CD14-positive monocyte (primary cell): ENCODE measurements around the gene CNNM3. TPM values are rescaled to one million over a fixed set of nuclear protein-coding genes. Genes with fewer than 3 reads are reported as not detected.
A peak's percentile ranks its signal among the peaks of the same experiment; 100 is the strongest.

Experiments
- DNase-seq, 3 donors: peaks; one replicate each; pipeline ENCODE4 v3.0.0-alpha.2; 2011 to 2022
- H2AFZ ChIP-seq: 2 replicates; pipeline ENCODE4 v1.6.0; 2012; ENCODE audit warnings: mild to moderate bottlenecking, low read depth, low read length, inconsistent platforms; ENCODE audit not compliant: insufficient read depth, poor library complexity, severe bottlenecking
- H3K27ac ChIP-seq, 2 donors: 1 replicate in 1 of 2; 2 replicates in 1 of 2; pipeline ENCODE4 v1.5.1; 2012 to 2013; ENCODE audit warnings: low read length in 2 of 2, control low read depth in 1 of 2, inconsistent platforms in 1 of 2, low read depth in 1 of 2, mild to moderate bottlenecking in 1 of 2
- H3K27me3 ChIP-seq, 2 donors: one replicate each; pipeline versions ENCODE4 v1.6.0 to v1.6.1; 2011 to 2013; ENCODE audit warnings: low read length in 2 of 2; ENCODE audit not compliant: control insufficient read depth in 2 of 2, insufficient read depth in 2 of 2
- H3K36me3 ChIP-seq, 2 donors: replicated peaks in 1 of 2; 1 replicate in 1 of 2; 2 replicates in 1 of 2; pipeline versions ENCODE4 v1.5.1 to v1.6.1; 2012 to 2013; ENCODE audit warnings: low read length in 2 of 2, control low read depth in 1 of 2, inconsistent platforms in 1 of 2, mild to moderate bottlenecking in 1 of 2; ENCODE audit not compliant: insufficient read depth in 2 of 2, control insufficient read depth in 1 of 2
- H3K4me1 ChIP-seq, 2 donors: 1 replicate in 1 of 2; 2 replicates in 1 of 2; pipeline versions ENCODE4 v1.5.1 to v1.6.1; 2012 to 2013; ENCODE audit warnings: low read length in 2 of 2, control low read depth in 1 of 2, inconsistent platforms in 1 of 2, mild to moderate bottlenecking in 1 of 2, moderate library complexity in 1 of 2; ENCODE audit not compliant: insufficient read depth in 2 of 2, control insufficient read depth in 1 of 2
- H3K4me2 ChIP-seq: replicated peaks from 2 replicates; pipeline ENCODE3; 2012; ENCODE audit warnings: low read length, moderate library complexity, mild to moderate bottlenecking; ENCODE audit not compliant: poor library complexity, severe bottlenecking; ENCODE audit errors: extremely low read depth
- H3K4me3 ChIP-seq, 3 experiments: fragments of 200-600 bp in 1 of 3; sonication (generic) in 1 of 3; replicated peaks in 1 of 3; 1 replicate in 2 of 3; 2 replicates in 1 of 3; pipeline ENCODE4 v1.5.1; 2011 to 2013; ENCODE audit warnings: low read length in 3 of 3, mild to moderate bottlenecking in 3 of 3, control low read depth in 2 of 3, low read depth in 2 of 3, inconsistent platforms in 1 of 3, moderate library complexity in 1 of 3
- H3K79me2 ChIP-seq: 2 replicates; pipeline ENCODE4 v1.6.0; 2012; ENCODE audit warnings: mild to moderate bottlenecking, control low read depth, inconsistent platforms, low read length, moderate library complexity; ENCODE audit not compliant: insufficient read depth
- H3K9ac ChIP-seq: 2 replicates; pipeline ENCODE4 v1.6.0; 2017; ENCODE audit warnings: low read length, mild to moderate bottlenecking; ENCODE audit not compliant: insufficient read depth, poor library complexity, severe bottlenecking
- H3K9me3 ChIP-seq, 2 donors: replicated peaks in 1 of 2; 1 replicate in 1 of 2; 2 replicates in 1 of 2; pipeline versions ENCODE4 v1.5.1 to v1.6.1; 2012 to 2013; ENCODE audit warnings: low read length in 2 of 2, control low read depth in 1 of 2; ENCODE audit not compliant: control insufficient read depth in 1 of 2, insufficient read depth in 1 of 2
- H4K20me1 ChIP-seq: 2 replicates; pipeline ENCODE4 v1.6.0; 2012; ENCODE audit warnings: mild to moderate bottlenecking, low read length, control low read depth, moderate library complexity; ENCODE audit not compliant: insufficient read depth
- H3K27ac Mint-ChIP-seq, 7 donors: one replicate each; pipeline ENCODE4 v1.8.0; 2020; ENCODE audit warnings: mild to moderate bottlenecking in 7 of 7, mixed read lengths in 7 of 7, moderate library complexity in 6 of 7, inconsistent platforms in 2 of 7
- H3K27me3 Mint-ChIP-seq, 3 donors: one replicate each; pipeline ENCODE4 v1.8.0; 2021 to 2022; ENCODE audit warnings: low read depth in 3 of 3, mild to moderate bottlenecking in 3 of 3, mixed read lengths in 3 of 3, moderate library complexity in 3 of 3, inconsistent platforms in 1 of 3
- H3K36me3 Mint-ChIP-seq, 2 donors: one replicate each; pipeline ENCODE4 v1.8.0; 2020; ENCODE audit warnings: mixed read lengths in 2 of 2, inconsistent platforms in 1 of 2, mild to moderate bottlenecking in 1 of 2
- H3K4me1 Mint-ChIP-seq: one replicate; pipeline ENCODE4 v1.8.0; 2020; ENCODE audit warnings: mild to moderate bottlenecking, mixed read lengths
- H3K4me3 Mint-ChIP-seq, 2 donors: one replicate each; pipeline ENCODE4 v1.8.0; 2020; ENCODE audit warnings: mild to moderate bottlenecking in 2 of 2, mixed read lengths in 2 of 2, moderate library complexity in 1 of 2
- H3K9me3 Mint-ChIP-seq, 7 donors: one replicate each; pipeline ENCODE4 v1.8.0; 2020 to 2022; ENCODE audit warnings: mixed read lengths in 7 of 7, mild to moderate bottlenecking in 6 of 7, moderate library complexity in 6 of 7, inconsistent platforms in 2 of 7
- CTCF ChIP-seq: fragments of 200-600 bp; IDR thresholded peaks from one replicate; pipeline ENCODE4 v1.8.0; 2022; ENCODE audit warnings: antibody characterized with exemption, mild to moderate bottlenecking
- WGBS: methylation state at CpG from one replicate; pipeline ENCODE4 v1.1.5; 2013; ENCODE audit warnings: missing lambda C conversion rate; ENCODE audit not compliant: insufficient coverage; 5-methylcytosine and 5-hydroxymethylcytosine counted together
- intact Hi-C, 2 donors: fragments of 100-400 bp; cut with micrococcal nuclease; formaldehyde crosslinking; loops; one replicate each; pipeline versions ENCODE4 v1.15.0 to v1.15.1; 2023
- polyA plus RNA-seq, 3 donors: library from polyadenylated mRNA; depleted of rRNA in 1 of 3; unstranded in 2 of 3; stranded (reverse) in 1 of 3; fragments of 300-500 nt in 2 of 3; fragments of >200 nt in 1 of 3; fragmentation: Illumina TruSeq in 2 of 3; gene quantifications; 1 replicate in 2 of 3; 2 replicates in 1 of 3; pipeline ENCODE4 v1.2.3, GENCODE V29; 2012 to 2021

The CNNM3 gene
- polyA plus RNA-seq, 3 donors: 1.2 to 12.0 (median 4.9) TPM

- no peaks in the 10 kb centered on the region for H3K36me3 ChIP-seq
- TF ChIP-seq CTCF: no peak
- H3K36me3 Mint-ChIP-seq: peaks cover 5 to 28% of the 10 kb centered on the region in 2 donors
- WGBS: 63% methylated on average over 3 of the region's 8 CpGs
- no peak overlapping the region for H3K27ac ChIP-seq
- intact Hi-C loops: loop anchor here in 1 of 2 donors (10.0 kb wide), 2 partner anchors 47 to 163 kb away; partner anchors contain the start of gene CNNM3
- H3K4me3 Mint-ChIP-seq: no peak overlapping the region
- H4K20me1 ChIP-seq: peaks cover 27% of the 10 kb centered on the region
- H3K4me1 Mint-ChIP-seq: peaks cover 48% of the 10 kb centered on the region
- no peak overlapping the region for H3K27ac Mint-ChIP-seq
- H3K4me1 ChIP-seq: peaks cover 22 to 24% of the 10 kb centered on the region in 2 donors
- peaks cover 0 to 2% (median 0%) of the 10 kb centered on the region in 7 donors for H3K9me3 Mint-ChIP-seq
- no peak for DNase-seq
- no peak overlapping the region for H3K9ac ChIP-seq
- H3K27me3 Mint-ChIP-seq: peaks cover 0 to 6% (median 6%) of the 10 kb centered on the region in 3 donors
- H3K4me2 ChIP-seq: no peak overlapping the region
- no peak overlapping the region for H2AFZ ChIP-seq
- no peaks in the 10 kb centered on the region for H3K9me3 ChIP-seq
- no peaks in the 10 kb centered on the region for H3K27me3 ChIP-seq
- no peak overlapping the region for H3K4me3 ChIP-seq
- H3K79me2 ChIP-seq: peaks cover 15% of the 10 kb centered on the region
These were observed 47.9 kb upstream of the CNNM3 start for GRCh38 chr2:96768083-96768561.

GRCh38 chr2:96769814-96770213, 46.3 kb upstream of the CNNM3 start:
- Histone ChIP-seq H3K4me1 (peaks cover 16 to 18% of the 10 kb centered on the region in 2 donors), H4K20me1 (peaks cover 19% of the 10 kb centered on the region), H3K36me3 (no peaks in the 10 kb centered on the region), H3K79me2 (peaks cover 9% of the 10 kb centered on the region), H3K4me2 (no peak overlapping the region), H3K9ac (no peak overlapping the region), H2AFZ (no peak overlapping the region), H3K27me3 (no peaks in the 10 kb centered on the region), H3K9me3 (no peaks in the 10 kb centered on the region), H3K27ac (no peak overlapping the region), H3K4me3 (no peak overlapping the region)
- whole genome bisulfite sequencing: 64% methylated on average over 5 of the region's 7 CpGs
- no peak overlapping the region for H3K4me3 Mint-ChIP-seq
- H3K9me3 Mint-ChIP-seq: peaks cover 0 to 2% (median 0%) of the 10 kb centered on the region in 7 donors
- intact Hi-C loops: loop anchor here in 1 of 2 donors (10.0 kb wide), 2 partner anchors 45 to 165 kb away; partner anchors contain the start of gene CNNM3
- peaks cover 5 to 28% of the 10 kb centered on the region in 2 donors for H3K36me3 Mint-ChIP-seq
- DNase-seq: peak in 1 of 3 donors; percentile 36
- TF ChIP-seq CTCF: no peak
- H3K27me3 Mint-ChIP-seq: peaks cover 0 to 6% (median 2%) of the 10 kb centered on the region in 3 donors
- peaks cover 42% of the 10 kb centered on the region for H3K4me1 Mint-ChIP-seq
- no peak overlapping the region for H3K27ac Mint-ChIP-seq
